ENCODE results near the gene ATL3. TPM values are rescaled to one million over a fixed set of nuclear protein-coding genes. Genes with fewer than 3 reads are reported as not detected.

ATL3 gene
- total and polyA plus RNA-seq, 8 donors: 6.1 to 40.7 (median 26.7) TPM

DNA sequence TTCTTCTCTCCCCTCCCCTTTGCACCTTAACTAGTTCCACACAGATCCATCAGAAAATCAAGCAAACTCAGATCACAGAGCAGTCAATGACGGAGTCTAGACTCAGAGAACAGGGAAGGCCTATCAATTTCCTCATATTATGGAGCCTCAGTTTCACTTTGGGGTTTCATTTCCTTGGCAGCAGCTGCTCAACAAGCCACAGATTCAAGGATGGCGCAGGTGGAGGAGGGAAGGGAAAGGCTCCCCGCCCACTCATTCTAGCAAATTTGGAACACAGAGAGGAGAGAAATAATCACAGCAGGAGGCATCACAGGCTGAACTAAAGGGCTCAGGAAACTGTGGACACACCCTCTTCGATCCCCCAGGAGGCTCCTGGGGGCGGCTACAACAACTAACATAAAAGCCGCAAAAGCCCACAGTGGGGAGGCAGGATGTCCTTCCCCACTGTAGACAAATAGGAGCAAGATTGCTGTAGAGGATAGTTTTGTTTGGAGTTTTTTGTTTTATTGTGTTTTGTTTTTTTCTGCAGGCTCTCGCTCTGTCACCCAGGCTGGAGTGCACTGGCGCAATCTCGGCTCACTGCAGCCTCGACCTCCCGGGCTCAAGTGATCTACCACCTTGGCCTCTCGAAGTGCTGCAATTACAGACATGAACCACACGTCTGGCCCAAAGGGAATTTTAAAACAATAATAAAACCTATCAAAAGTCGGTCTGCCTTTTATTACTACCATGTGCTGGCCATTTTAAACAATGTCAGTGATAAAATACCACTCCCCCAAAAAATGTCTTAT, 60.4 kb downstream of the ATL3 start:
- WGBS, 2 donors: 80 to 88% methylated on average over 14 of the region's 14 CpGs
- H3K4me3 ChIP-seq: no peak overlapping the region
- FAIRE-seq: no peak

DNA sequence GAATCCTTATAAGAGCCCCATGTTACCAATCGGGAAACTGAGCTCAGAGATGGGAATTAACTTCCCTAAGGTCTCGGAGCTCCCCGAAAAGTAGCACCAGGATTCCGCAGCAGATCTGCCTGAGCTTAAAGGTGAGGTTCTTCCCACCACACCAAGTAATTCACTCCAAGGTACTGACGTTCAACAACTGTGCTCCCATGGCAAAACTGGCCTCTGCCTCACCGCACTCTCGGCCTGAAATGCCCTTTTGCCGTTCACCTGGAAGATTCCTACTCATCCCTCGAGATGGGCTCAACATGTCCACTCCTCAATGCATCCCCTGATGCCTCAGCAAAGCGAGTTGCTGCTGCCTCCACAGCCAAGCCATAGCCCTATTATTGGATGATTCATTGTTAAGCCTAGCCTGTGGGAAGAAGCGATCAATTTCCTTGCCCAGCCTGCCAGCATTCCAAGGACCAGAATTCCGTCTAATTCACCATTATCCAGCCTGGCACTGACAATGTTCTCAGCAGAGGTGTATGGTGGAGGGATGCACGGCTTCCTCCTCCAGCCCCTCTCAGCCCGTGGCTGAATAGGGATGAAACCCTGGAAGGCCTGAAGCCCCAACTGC, 61.1 kb downstream of the ATL3 start:
- WGBS, 2 donors: 88% methylated on average over 14 of the region's 14 CpGs
- peak overlapping the region in 1 of 4 donors; percentile 3 for H3K27ac ChIP-seq
- TF ChIP-seq, protein P1, sequence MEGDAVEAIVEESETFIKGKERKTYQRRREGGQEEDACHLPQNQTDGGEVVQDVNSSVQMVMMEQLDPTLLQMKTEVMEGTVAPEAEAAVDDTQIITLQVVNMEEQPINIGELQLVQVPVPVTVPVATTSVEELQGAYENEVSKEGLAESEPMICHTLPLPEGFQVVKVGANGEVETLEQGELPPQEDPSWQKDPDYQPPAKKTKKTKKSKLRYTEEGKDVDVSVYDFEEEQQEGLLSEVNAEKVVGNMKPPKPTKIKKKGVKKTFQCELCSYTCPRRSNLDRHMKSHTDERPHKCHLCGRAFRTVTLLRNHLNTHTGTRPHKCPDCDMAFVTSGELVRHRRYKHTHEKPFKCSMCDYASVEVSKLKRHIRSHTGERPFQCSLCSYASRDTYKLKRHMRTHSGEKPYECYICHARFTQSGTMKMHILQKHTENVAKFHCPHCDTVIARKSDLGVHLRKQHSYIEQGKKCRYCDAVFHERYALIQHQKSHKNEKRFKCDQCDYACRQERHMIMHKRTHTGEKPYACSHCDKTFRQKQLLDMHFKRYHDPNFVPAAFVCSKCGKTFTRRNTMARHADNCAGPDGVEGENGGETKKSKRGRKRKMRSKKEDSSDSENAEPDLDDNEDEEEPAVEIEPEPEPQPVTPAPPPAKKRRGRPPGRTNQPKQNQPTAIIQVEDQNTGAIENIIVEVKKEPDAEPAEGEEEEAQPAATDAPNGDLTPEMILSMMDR (IDR thresholded peaks at IDR 0.05): no peak

More for the DNA sequence above, 60.4 kb downstream of the ATL3 start:
- intact Hi-C loops (cut with DNase I): no loop called here
- DNase-seq (no peak), ATAC-seq (no peak)
- H3K36me3 ChIP-seq: no peaks in the 10 kb centered on the region
- TF ChIP-seq, protein P1 (IDR thresholded peaks at IDR 0.05): no peak
- no peaks in the 10 kb centered on the region for H3K9me3 ChIP-seq
- H3K4me1 ChIP-seq: peaks cover 0 to 7% (median 5%) of the 10 kb centered on the region in 3 donors
- H3K27me3 ChIP-seq: no peaks in the 10 kb centered on the region
- no peak overlapping the region for H3K27ac ChIP-seq

GRCh38 chr11:63609536-63609935, 61.6 kb downstream of the ATL3 start:
- intact Hi-C loops (cut with DNase I): no loop called here
- Histone ChIP-seq H3K9me3 (no peaks in the 10 kb centered on the region), H3K36me3 (no peaks in the 10 kb centered on the region), H3K27me3 (no peaks in the 10 kb centered on the region), H3K27ac (peak overlapping the region in 2 of 4 donors; percentile 3 to 4), H3K4me3 (no peak overlapping the region), H3K4me1 (peaks cover 0 to 7% (median 5%) of the 10 kb centered on the region in 3 donors)
- DNase-seq (peak in 1 of 6 donors; percentile 22), FAIRE-seq (no peak), ATAC-seq (peak in 3 of 4 donors; percentile 8 to 25 (median 19))
- TF ChIP-seq, protein P1 (IDR thresholded peaks at IDR 0.05): no peak
- WGBS, 2 donors: 45 to 70% methylated on average over 3 to 4 of the region's 4 CpGs

More for the DNA sequence above, 61.1 kb downstream of the ATL3 start:
- H3K9me3 ChIP-seq: no peaks in the 10 kb centered on the region
- FAIRE-seq (no peak), DNase-seq (no peak), ATAC-seq (no peak)
- intact Hi-C loops (cut with DNase I): no loop called here
- no peaks in the 10 kb centered on the region for H3K36me3 ChIP-seq
- H3K4me3 ChIP-seq: no peak overlapping the region
- H3K4me1 ChIP-seq: peaks cover 0 to 7% (median 5%) of the 10 kb centered on the region in 3 donors
- no peaks in the 10 kb centered on the region for H3K27me3 ChIP-seq

GRCh38 chr11:63608353-63609345, 62.5 kb downstream of the ATL3 start:
- TF ChIP-seq, protein P1 (IDR thresholded peaks at IDR 0.05): no peak
- no peaks in the 10 kb centered on the region for H3K36me3 ChIP-seq
- no peaks in the 10 kb centered on the region for H3K27me3 ChIP-seq
- H3K9me3 ChIP-seq: no peaks in the 10 kb centered on the region
- peaks cover 0 to 7% (median 5%) of the 10 kb centered on the region in 3 donors for H3K4me1 ChIP-seq
- no peak for DNase-seq
- 64% methylated on average over 11 of the region's 11 CpGs for WGBS, 2 donors
- ATAC-seq: no peak
- peak overlapping the region in 1 of 4 donors; percentile 4 for H3K27ac ChIP-seq
- no peak for FAIRE-seq
- intact Hi-C loops (cut with DNase I): no loop called here
- no peak overlapping the region for H3K4me3 ChIP-seq
